Stomach smooth muscle (tissue), 2 donors: ENCODE measurements around the gene LRRC40.
A peak's percentile ranks its signal among the peaks of the same experiment; 100 is the strongest.

Experiments
- H3K27ac ChIP-seq: one replicate; pipeline ENCODE4 v1.7.0; 2013; ENCODE audit warnings: mild to moderate bottlenecking, low read length, inconsistent platforms
- H3K27me3 ChIP-seq, 2 donors: one replicate each; pipeline ENCODE4 v1.7.0; 2013; ENCODE audit warnings: low read length in 2 of 2; ENCODE audit not compliant: insufficient read depth in 2 of 2, control insufficient read depth in 1 of 2
- H3K36me3 ChIP-seq, 2 donors: one replicate each; pipeline ENCODE4 v1.7.0; 2013; ENCODE audit warnings: low read length in 2 of 2; ENCODE audit not compliant: control insufficient read depth in 2 of 2, insufficient read depth in 2 of 2
- H3K4me1 ChIP-seq: one replicate; pipeline ENCODE4 v1.7.0; 2013; ENCODE audit warnings: low read length; ENCODE audit not compliant: control insufficient read depth, insufficient read depth
- H3K4me3 ChIP-seq, 2 donors: one replicate each; pipeline ENCODE4 v1.7.0; 2013; ENCODE audit warnings: low read length in 2 of 2
- H3K9ac ChIP-seq, 2 donors: one replicate each; pipeline ENCODE4 v1.7.0; 2013; ENCODE audit warnings: low read length in 2 of 2, mild to moderate bottlenecking in 1 of 2
- H3K9me3 ChIP-seq, 2 donors: one replicate each; pipeline ENCODE4 v1.7.0; 2013; ENCODE audit warnings: low read length in 2 of 2; ENCODE audit not compliant: control insufficient read depth in 2 of 2
- donor health status: healthy.
- donor health status: Pancreatic carcinoma.

Gene LRRC40

DNA sequence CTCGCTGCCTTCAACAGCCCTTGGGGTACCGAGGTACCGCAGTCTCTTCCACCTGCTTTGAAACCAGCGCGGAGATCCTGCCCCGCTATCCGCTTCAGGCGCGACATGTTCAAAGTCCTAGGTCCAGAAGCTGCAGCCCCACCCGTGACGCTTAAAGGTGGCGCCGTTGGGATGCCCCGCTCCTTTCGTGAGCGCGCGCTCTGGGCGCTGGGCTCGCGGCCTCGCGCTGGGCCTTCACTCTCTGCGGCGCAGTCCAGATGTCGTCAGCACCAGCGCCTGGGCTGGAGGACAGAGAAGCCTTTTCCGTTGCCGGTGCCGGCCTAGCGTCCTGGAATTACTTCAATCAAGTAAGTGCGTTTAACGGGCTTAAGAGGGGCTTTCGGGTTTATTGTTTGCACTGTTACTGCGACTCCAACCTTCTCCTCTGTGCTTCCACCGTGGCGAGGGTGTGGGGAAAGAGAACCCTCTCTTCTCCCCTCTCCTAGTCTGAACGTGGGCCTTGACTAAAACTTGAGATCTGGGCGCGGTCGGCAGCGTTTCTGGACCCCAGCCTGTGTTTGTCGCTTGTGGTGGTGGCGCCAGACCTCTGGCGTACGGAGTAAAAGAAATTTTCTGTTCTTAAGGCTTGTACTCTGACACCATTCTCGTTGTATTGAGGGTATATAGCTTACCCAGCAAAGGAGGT lies at the start of gene LRRC40:
LRRC40 (minus strand) TSS at position 146 of the 685 bp plus-strand sequence; CDS start at position 107, 39 bp downstream.
- Histone ChIP-seq H3K36me3 (peaks cover 0 to 4% of the 10 kb centered on the region in 2 donors), H3K9ac (peak within 1 kb of the TSS; percentile 95 to 100), H3K27me3 (no peaks in the 10 kb centered on the region), H3K27ac (peak within 1 kb of the TSS; percentile 97), H3K4me1 (peaks cover 16% of the 10 kb centered on the region), H3K4me3 (peak within 1 kb of the TSS; percentile 88 to 99), H3K9me3 (no peaks in the 10 kb centered on the region)

DNA sequence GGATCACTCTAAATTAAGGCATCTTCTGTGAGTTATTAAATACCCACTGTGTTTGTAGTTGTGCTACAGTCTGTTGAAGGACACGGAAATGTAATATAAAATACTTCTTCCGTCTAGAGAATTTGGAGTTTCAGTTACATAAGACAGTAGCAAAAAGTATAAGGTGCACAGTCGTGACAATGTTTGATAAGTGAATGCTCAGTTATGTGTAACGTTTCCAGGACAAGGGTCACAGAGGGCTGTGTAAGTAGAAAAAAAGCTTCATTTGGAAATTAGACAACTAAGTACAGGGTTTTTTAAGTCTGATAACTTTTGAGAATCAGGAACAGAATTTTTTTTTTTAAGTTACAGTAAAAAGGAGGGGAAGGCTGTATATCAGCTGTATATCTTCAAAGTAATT lies 43.4 kb upstream of the LRRC40 start:
- H3K27me3 ChIP-seq, result no peaks in the 10 kb centered on the region
- H3K4me3 ChIP-seq, result no peak overlapping the region
- no peaks in the 10 kb centered on the region for H3K9me3 ChIP-seq
- H3K9ac ChIP-seq, result no peak overlapping the region
- H3K4me1 ChIP-seq, result no peaks in the 10 kb centered on the region
- H3K36me3 ChIP-seq, result peaks cover 37 to 68% of the 10 kb centered on the region in 2 donors
- H3K27ac ChIP-seq, result no peak overlapping the region

DNA sequence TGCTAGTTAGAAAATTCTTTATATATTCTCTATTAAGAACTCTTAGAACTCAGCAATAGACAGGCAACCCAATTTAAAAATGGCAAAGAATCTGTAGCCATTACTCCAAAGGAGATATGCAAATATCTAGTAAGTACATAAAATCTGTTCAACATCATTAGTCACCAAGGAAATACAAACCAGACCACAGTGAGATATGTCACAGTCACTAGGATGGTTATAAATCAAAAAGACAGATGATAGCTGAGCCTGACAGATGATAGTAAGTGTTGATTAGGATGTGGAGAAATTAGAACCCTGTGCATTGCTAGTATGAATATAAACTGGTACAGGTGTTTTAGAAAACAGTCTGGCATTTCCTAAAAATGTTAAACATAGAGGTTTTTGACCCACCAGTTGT lies 42.4 kb upstream of the LRRC40 start:
- no peak overlapping the region for H3K27ac ChIP-seq

DNA sequence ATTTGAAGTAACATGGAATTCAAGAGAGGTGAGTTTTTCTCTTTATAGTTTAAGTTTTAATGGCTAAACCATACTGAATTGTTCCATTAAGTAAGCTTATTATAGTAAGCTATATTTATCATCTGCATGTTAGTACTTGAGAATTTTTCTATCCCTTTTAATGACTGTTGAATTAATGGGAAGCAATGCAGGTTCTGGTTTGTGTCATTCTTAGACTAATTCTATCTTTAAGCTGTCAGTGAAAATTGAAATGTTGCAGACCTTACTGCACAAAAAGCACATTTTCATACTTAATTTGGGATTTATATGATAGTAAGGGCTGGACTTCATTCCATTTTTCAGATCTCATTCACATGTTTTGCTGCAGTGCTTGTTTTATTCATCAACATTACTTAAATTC lies 41.7 kb upstream of the LRRC40 start:
- Histone ChIP-seq H3K4me3 (no peak overlapping the region), H3K9ac (no peak overlapping the region), H3K4me1 (no peaks in the 10 kb centered on the region), H3K27me3 (no peaks in the 10 kb centered on the region), H3K36me3 (peaks cover 48 to 78% of the 10 kb centered on the region in 2 donors), H3K9me3 (no peaks in the 10 kb centered on the region), H3K27ac (no peak overlapping the region)

More for the DNA sequence above, 42.4 kb upstream of the LRRC40 start:
- no peaks in the 10 kb centered on the region for H3K9me3 ChIP-seq
- H3K36me3 ChIP-seq, result peaks cover 45 to 72% of the 10 kb centered on the region in 2 donors
- no peak overlapping the region for H3K4me3 ChIP-seq
- no peaks in the 10 kb centered on the region for H3K4me1 ChIP-seq
- H3K27me3 ChIP-seq, result no peaks in the 10 kb centered on the region
- H3K9ac ChIP-seq, result no peak overlapping the region

DNA sequence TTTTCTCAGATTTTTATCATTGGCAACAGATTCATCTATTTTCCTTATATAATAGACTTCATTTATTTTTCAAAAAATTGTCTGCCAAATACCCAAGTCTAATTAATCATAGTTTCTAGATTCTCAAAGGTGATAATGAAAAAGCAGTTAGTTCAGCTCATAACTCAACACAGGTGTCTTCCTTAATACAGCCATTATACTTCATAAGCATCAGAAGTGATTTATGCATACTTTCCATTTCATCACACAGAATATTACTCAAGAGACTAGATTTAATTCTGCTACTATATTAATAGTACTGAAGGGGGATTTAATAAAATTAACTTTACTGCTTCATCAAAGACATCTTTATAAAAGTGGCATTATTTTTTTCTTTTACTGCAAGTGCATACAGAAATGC lies 34.6 kb upstream of the LRRC40 start:
- Histone ChIP-seq H3K27ac (no peak overlapping the region), H3K27me3 (no peaks in the 10 kb centered on the region), H3K9ac (no peak overlapping the region), H3K36me3 (peaks cover 54 to 68% of the 10 kb centered on the region in 2 donors), H3K4me3 (no peak overlapping the region), H3K9me3 (no peaks in the 10 kb centered on the region), H3K4me1 (no peaks in the 10 kb centered on the region)

DNA sequence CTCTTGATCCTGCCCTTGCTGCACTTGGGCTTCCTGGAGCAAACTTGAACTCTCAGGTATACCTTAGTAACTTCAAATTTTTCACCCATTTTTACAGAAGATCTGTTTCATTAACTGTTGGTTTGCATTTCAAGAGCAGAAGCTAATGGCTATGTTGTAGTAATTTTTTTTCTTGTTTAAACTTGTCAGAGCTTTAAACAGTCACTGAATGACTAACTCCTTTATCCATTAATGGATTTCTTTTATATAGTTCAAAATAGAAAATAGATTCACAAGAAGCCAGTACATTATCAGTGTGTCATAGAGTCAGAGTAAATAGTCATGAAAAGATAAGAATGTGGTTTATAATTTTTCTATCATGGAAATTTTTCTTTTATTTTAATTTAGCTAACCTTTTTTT lies 29.4 kb upstream of the LRRC40 start:
- Histone ChIP-seq H3K9me3 (no peaks in the 10 kb centered on the region), H3K9ac (no peak overlapping the region), H3K4me3 (no peak overlapping the region), H3K27me3 (no peaks in the 10 kb centered on the region), H3K4me1 (no peaks in the 10 kb centered on the region), H3K27ac (no peak overlapping the region), H3K36me3 (peaks cover 50 to 54% of the 10 kb centered on the region in 2 donors)

DNA sequence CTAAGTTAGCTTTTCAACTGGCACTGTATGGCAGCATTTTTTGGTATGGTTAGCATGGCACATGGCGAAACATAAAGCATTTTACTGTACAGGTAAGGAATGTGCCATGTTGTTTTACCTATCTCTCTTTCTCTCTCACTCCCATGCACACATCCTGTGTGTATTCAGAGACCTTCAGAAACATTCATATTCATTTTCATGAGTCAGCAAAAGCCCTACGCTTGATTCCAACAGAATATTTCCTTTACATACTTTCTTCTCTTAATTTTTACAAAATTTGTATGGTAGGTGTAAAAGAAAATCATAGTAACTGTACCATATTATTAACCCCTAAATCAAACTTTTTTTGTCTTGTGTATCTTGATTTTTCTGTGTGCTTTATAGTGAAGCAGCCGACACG lies 26.1 kb upstream of the LRRC40 start:
- H3K4me1 ChIP-seq, result peaks cover 4% of the 10 kb centered on the region
- no peak overlapping the region for H3K4me3 ChIP-seq
- H3K9me3 ChIP-seq, result no peaks in the 10 kb centered on the region
- H3K27me3 ChIP-seq, result no peaks in the 10 kb centered on the region
- no peak overlapping the region for H3K9ac ChIP-seq
- peaks cover 32 to 37% of the 10 kb centered on the region in 2 donors for H3K36me3 ChIP-seq
- no peak overlapping the region for H3K27ac ChIP-seq

DNA sequence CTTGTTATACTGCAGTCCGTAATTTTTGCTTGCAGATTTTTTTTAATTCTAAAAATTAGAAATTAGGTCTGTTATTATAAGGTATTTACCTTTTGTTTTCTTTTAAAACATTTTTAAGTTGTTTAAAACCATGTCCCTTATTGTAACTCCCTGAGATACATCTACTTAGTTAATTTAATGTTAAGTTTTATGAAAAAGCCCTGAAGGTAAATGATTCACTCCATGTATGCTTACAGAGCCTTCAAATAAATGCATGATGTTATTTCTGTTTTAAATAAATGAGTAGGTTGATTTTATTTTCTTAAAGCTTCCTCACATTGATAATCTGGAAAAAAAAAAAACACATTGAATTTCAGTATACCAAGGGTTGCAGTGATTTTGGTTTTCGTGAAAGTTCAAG lies 23.3 kb upstream of the LRRC40 start:
- Histone ChIP-seq H3K27ac (no peak overlapping the region), H3K4me1 (peaks cover 4% of the 10 kb centered on the region), H3K27me3 (no peaks in the 10 kb centered on the region), H3K36me3 (peaks cover 25 to 30% of the 10 kb centered on the region in 2 donors), H3K9ac (no peak overlapping the region), H3K4me3 (no peak overlapping the region), H3K9me3 (no peaks in the 10 kb centered on the region)

DNA sequence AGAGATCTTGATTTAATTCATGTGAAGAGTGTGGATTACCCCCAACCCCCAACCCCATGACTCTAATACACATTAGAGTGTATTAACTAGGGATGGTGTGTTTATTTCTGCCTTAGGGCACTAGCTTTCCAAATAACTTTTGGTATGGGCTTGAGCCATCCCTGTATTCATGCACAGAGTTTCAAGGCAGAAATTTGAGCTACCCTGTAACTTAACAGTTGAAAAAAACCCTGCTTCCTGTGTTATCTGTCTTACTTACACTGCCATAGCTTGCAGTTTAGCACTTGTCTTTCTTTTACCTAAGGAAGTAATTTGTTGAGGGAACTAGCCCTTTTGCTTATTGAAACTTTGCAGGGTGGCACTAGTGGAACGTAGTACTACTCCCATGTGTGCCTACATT lies 22.1 kb upstream of the LRRC40 start:
- H3K9me3 ChIP-seq, result no peaks in the 10 kb centered on the region
- peaks cover 10% of the 10 kb centered on the region for H3K4me1 ChIP-seq
- H3K36me3 ChIP-seq, result peaks cover 20 to 21% of the 10 kb centered on the region in 2 donors
- no peak overlapping the region for H3K4me3 ChIP-seq
- no peak overlapping the region for H3K9ac ChIP-seq
- no peak overlapping the region for H3K27ac ChIP-seq
- no peaks in the 10 kb centered on the region for H3K27me3 ChIP-seq

DNA sequence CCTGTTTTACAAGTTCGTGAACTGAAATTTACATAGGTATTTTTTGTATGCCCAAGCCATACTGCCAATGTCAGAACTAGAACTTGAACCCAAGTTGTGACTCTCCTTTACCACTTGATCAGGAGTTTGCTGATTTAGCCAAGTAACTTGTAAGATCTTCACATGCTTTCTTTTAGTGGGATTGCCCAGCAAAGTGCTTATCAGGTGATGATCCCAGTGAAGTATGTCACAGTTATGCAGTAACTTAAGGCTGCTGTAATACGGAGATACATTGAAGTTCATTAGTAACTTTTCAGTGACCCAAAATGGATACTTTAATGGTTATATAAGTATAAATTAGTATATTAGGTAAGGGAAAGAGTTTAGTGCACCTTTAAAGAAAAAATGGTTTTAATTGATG lies 19.6 kb upstream of the LRRC40 start:
- no peak overlapping the region for H3K27ac ChIP-seq
- H3K27me3 ChIP-seq, result no peaks in the 10 kb centered on the region
- H3K9ac ChIP-seq, result no peak overlapping the region
- H3K36me3 ChIP-seq, result peaks cover 6 to 7% of the 10 kb centered on the region in 2 donors
- no peak overlapping the region for H3K4me3 ChIP-seq
- no peaks in the 10 kb centered on the region for H3K9me3 ChIP-seq
- peaks cover 13% of the 10 kb centered on the region for H3K4me1 ChIP-seq

DNA sequence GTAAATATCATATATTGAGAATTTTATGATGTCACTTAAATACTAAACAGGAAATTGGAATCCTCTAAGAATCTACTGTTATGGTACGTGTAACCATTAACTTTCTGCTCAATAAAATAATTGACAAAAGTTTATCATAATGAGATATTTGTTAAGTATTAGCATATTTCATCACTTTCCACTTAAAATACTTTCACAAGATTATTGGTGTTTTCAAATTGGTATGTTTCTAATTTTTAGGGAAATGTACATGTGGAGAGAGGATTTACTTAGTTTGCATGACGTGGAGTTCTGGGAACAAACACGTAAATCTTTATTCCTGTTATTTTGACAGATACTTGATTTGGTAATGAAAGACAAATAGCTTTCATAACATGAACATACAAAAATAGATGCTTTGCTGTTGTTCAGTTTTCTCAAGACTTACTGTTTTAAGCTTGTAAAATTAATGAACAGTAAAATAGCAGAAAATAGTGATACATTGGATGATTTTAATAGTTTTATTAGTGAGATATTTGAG lies 17.4 kb upstream of the LRRC40 start:
- no peaks in the 10 kb centered on the region for H3K27me3 ChIP-seq
- peak overlapping the region; percentile 21 to 97 for H3K9ac ChIP-seq
- H3K4me1 ChIP-seq, result peaks cover 13% of the 10 kb centered on the region
- no peaks in the 10 kb centered on the region for H3K9me3 ChIP-seq
- H3K27ac ChIP-seq, result no peak overlapping the region
- peaks cover 3 to 5% of the 10 kb centered on the region in 2 donors for H3K36me3 ChIP-seq
- H3K4me3 ChIP-seq, result peak overlapping the region; percentile 18 to 84
